Choroid plexus epithelial cell (primary cell): ENCODE measurements around the gene R3HDM4.

Experiments
- DNase-seq: peaks from one replicate; pipeline ENCODE4 v3.0.0-alpha.2; 2010; ENCODE audit warnings: low read depth
- H3K4me3 ChIP-seq: 2 replicates; pipeline ENCODE4 v1.5.1; 2011; ENCODE audit warnings: low read depth, mild to moderate bottlenecking, control low read depth, low read length, moderate library complexity
- CTCF ChIP-seq: conservative IDR thresholded peaks from 2 replicates; pipeline ENCODE4 v1.5.1; 2011; ENCODE audit warnings: low read depth, mild to moderate bottlenecking, control low read depth, inconsistent platforms, low read length, moderate library complexity

R3HDM4 gene

GRCh38 chr19:955803-956765, 43.1 kb upstream of the R3HDM4 start:
- no peak for DNase-seq
- no peak for TF ChIP-seq CTCF
- H3K4me3 ChIP-seq, result no peak overlapping the region

DNA sequence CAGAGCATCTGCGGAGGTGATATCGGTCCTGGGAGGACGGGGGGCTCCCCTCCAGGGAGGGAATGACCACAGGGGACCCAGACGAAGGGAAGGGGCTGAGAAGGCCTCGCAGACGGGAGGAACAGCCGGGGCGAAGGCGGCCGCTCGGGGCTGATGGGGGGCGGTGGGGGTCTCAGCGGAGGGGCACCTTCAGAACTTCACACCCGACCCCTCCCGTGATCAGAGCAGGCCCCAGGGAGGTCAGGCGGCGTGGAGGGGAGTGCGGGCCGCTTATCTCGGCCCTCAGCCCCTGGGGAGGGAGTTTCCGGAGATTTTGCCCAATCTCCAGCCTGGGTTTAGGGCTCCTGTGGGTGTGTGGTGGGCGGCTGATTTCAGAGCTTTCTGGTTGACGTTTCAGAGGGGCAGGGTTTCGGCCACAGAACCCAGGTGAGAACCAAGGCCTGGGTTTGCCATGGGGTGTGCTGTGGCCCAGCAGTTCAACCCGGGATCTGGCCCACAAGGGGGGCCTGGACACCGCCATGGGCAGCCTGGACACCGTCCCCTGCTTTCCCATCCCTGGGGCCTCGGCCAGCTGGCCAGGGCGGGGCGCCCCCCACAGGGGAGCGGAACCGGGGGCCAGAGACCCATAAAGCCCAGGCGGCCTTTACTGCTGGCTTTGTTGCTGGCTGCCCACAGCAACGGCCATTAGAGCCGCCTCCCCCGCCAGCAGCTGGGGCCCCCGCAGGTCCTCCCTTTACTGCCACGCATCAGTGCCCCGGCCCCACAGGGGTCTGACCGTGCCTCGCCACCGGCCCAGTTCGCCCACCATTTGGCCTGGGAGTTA, 41.9 kb upstream of the R3HDM4 start:
- DNase-seq, result peak; percentile 24
- no peak for TF ChIP-seq CTCF
- no peak overlapping the region for H3K4me3 ChIP-seq

GRCh38 chr19:954272-954671, 41.3 kb upstream of the R3HDM4 start:
- H3K4me3 ChIP-seq, result no peak overlapping the region
- TF ChIP-seq CTCF, result no peak
- no peak for DNase-seq

- no peak overlapping the region for H3K4me3 ChIP-seq
- DNase-seq, result no peak
- TF ChIP-seq CTCF, result no peak
Measured at GRCh38 chr19:953445-954271, 40.6 kb upstream of the R3HDM4 start.

GRCh38 chr19:952680-953444, 39.8 kb upstream of the R3HDM4 start:
- DNase-seq, result peak; percentile 43
- no peak for TF ChIP-seq CTCF
- H3K4me3 ChIP-seq, result no peak overlapping the region
